ENCODE results near the gene RNF2. TPM values are rescaled to one million over a fixed set of nuclear protein-coding genes. Genes with fewer than 3 reads are reported as not detected.

RNF2 gene
- total and polyA plus RNA-seq, 2 donors: 9.5 to 51.1 TPM

GRCh38 chr1:185144233-185144632 is 98.9 kb downstream of the RNF2 start:
- no peak for DNase-seq (ENCODE audit: extremely low spot score)
- Histone ChIP-seq H3K4me3 (ENCODE audit: low read depth, low read length) (no peak overlapping the region), H3K36me3 (ENCODE audit: insufficient read depth) (peaks cover 3% of the 10 kb centered on the region), H3K4me1 (ENCODE audit: insufficient read depth) (no peaks in the 10 kb centered on the region), H3K27ac (ENCODE audit: low read depth) (no peak overlapping the region)

GRCh38 chr1:185151215-185151614 is 105.9 kb downstream of the RNF2 start:
- Histone ChIP-seq H3K27ac (ENCODE audit: low read depth) (no peak overlapping the region), H3K4me1 (ENCODE audit: insufficient read depth) (no peaks in the 10 kb centered on the region), H3K36me3 (ENCODE audit: insufficient read depth) (peaks cover 3% of the 10 kb centered on the region), H3K4me3 (ENCODE audit: low read depth, low read length) (no peak overlapping the region)
- WGBS: 93% methylated on average over 5 of the region's 5 CpGs
- no peak for DNase-seq (ENCODE audit: extremely low spot score)

Small RNAs within 50 kb of the gene (small RNA-seq; reads per million reads assigned to genes)
- not detected for gene RNA5SP72

Other genes starting within 250 kb of the RNF2 start
- gene NIBAN1, start 71.0 kb upstream of the RNF2 start, total RNA-seq: 148 TPM
- 203 TPM for gene NIBAN1, start 71.0 kb upstream of the RNF2 start, polyA plus RNA-seq
- gene TRMT1L, start 111.4 kb downstream of the RNF2 start, total RNA-seq: 33.1 TPM
- gene TRMT1L, start 111.4 kb downstream of the RNF2 start, polyA plus RNA-seq: 14.1 TPM
- 24.6 TPM for gene SWT1, start 111.6 kb downstream of the RNF2 start, total RNA-seq
- 3.9 TPM for gene SWT1, start 111.6 kb downstream of the RNF2 start, polyA plus RNA-seq

Data from urinary bladder (tissue), 4 donors.